Body of pancreas (tissue), 4 donors: ENCODE measurements around the gene TIGD2. TPM values are rescaled to one million over a fixed set of nuclear protein-coding genes. Genes with fewer than 3 reads are reported as not detected.
A peak's percentile ranks its signal among the peaks of the same experiment; 100 is the strongest.

Experiments used
- ATAC-seq: fragments of 150-250 bp; one replicate; pipeline ENCODE4 v1.9.1; 2016
- DNase-seq, 4 donors: peaks; one replicate each; pipeline ENCODE4 v3.0.0-alpha.2; 2019
- H3K27ac ChIP-seq, 4 donors: fragments of 200-600 bp; sonication (generic); 1 replicate in 3 of 4; 2 replicates in 1 of 4; pipeline versions ENCODE4 v1.5.1 to v1.6.1; 2016 to 2019; ENCODE audit warnings: mild to moderate bottlenecking in 1 of 4, mixed read lengths in 1 of 4, moderate library complexity in 1 of 4
- H3K27me3 ChIP-seq, 2 donors: fragments of 200-600 bp; sonication (generic); one replicate each; pipeline ENCODE4 v1.6.0; 2016; ENCODE audit warnings: mild to moderate bottlenecking in 1 of 2
- H3K36me3 ChIP-seq, 2 donors: fragments of 200-600 bp; sonication (generic); replicated peaks in 1 of 2; 2 replicates each; pipeline ENCODE4 v1.5.1; 2016; ENCODE audit warnings: low read depth in 2 of 2; ENCODE audit not compliant: insufficient read depth in 1 of 2
- H3K4me1 ChIP-seq: fragments of 200-600 bp; sonication (generic); one replicate; pipeline ENCODE4 v1.6.0; 2016
- H3K4me3 ChIP-seq, 2 donors: fragments of 200-600 bp; sonication (generic); 1 replicate in 1 of 2; 2 replicates in 1 of 2; pipeline ENCODE4 v1.5.1; 2016 to 2019
- H3K9me3 ChIP-seq, 3 donors: fragments of 200-600 bp; sonication (generic); 1 replicate in 2 of 3; 2 replicates in 1 of 3; pipeline ENCODE4 v1.5.1; 2016
- POLR2A ChIP-seq, 3 donors: fragments of 450-650 bp; IDR thresholded peaks; one replicate each; pipeline ENCODE4 v1.6.1; 2016; ENCODE audit warnings: antibody characterized with exemption in 3 of 3, mild to moderate bottlenecking in 2 of 3
- WGBS, 2 donors: methylation state at CpG; one replicate each; pipeline ENCODE4 v1.1.5; 2017; 5-methylcytosine and 5-hydroxymethylcytosine counted together
- intact Hi-C: fragments of 100-400 bp; cut with DNase I; formaldehyde crosslinking; loops from one replicate; pipeline ENCODE4 v1.15.1; 2023
- total RNA-seq, 2 donors: library from RNA; depleted of rRNA; stranded (reverse); fragments of >200 nt; gene quantifications; one replicate each; pipeline ENCODE4 v1.1.0, GENCODE V29; 2016
- TF ChIP-seq, protein P1 (sequence below), 7 experiments: fragments of 450-650 bp in 4 of 7; fragments of 200-600 bp in 3 of 7; sonication (generic) in 3 of 7; IDR thresholded peaks; one replicate each; pipeline ENCODE4 v1.5.1; 2016 to 2019; ENCODE audit warnings: antibody characterized with exemption in 7 of 7

Gene TIGD2
- total RNA-seq, 2 donors from 2014 or later, result 0.99 to 3.6 TPM

DNA sequence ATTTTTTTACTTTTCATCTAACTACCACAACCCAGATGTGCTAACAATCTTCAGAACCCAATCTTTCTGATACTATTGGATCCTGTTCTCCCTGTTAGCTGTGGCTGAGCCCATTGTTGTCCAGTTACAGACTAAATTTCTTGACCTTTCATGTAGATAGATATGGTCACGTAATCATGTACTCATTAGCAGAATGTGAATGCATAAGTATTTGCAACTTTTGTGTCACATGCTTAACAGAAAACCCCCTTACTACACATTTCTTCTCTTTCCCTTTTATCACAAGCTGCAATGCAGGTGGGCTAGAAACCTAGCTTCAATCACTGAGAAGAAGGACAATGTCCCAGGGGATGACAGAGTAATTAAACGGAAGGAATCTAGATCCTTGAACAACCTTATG is 41.3 kb upstream of the TIGD2 start:
- H3K27ac ChIP-seq, result no peak overlapping the region
- DNase-seq, result no peak
- TF ChIP-seq, protein P1, sequence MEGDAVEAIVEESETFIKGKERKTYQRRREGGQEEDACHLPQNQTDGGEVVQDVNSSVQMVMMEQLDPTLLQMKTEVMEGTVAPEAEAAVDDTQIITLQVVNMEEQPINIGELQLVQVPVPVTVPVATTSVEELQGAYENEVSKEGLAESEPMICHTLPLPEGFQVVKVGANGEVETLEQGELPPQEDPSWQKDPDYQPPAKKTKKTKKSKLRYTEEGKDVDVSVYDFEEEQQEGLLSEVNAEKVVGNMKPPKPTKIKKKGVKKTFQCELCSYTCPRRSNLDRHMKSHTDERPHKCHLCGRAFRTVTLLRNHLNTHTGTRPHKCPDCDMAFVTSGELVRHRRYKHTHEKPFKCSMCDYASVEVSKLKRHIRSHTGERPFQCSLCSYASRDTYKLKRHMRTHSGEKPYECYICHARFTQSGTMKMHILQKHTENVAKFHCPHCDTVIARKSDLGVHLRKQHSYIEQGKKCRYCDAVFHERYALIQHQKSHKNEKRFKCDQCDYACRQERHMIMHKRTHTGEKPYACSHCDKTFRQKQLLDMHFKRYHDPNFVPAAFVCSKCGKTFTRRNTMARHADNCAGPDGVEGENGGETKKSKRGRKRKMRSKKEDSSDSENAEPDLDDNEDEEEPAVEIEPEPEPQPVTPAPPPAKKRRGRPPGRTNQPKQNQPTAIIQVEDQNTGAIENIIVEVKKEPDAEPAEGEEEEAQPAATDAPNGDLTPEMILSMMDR (IDR thresholded peaks at IDR 0.05), result no peak
- TF ChIP-seq POLR2A (IDR thresholded peaks at IDR 0.05), result no peak
- no peaks in the 10 kb centered on the region for H3K27me3 ChIP-seq
- intact Hi-C loops, result no loop called here
- 82 to 90% methylated on average over 2 of the region's 2 CpGs for WGBS, 2 donors
- H3K4me1 ChIP-seq, result peaks cover 20% of the 10 kb centered on the region
- no peaks in the 10 kb centered on the region for H3K9me3 ChIP-seq
- no peak for ATAC-seq
- H3K36me3 ChIP-seq, result no peaks in the 10 kb centered on the region
- H3K4me3 ChIP-seq, result no peak overlapping the region

DNA sequence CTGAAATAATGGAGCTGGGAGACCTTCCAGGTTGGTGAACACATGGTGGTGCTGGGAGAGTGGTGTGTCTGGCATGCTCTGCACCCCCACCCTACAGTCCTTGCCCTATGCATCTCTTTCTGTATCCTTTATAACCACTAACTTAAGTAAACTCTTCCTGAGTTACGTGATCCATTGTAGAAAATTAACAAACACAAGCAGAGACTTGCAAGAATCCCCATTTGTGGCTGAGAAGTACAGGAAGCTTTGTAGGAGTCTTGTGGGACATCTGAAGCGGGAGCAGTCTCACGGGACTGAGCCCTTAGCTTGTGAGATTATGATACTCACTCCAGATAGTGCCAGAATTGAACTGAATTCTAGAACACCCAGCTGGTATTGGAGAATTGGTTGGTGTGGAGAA is 40.0 kb upstream of the TIGD2 start:
- Histone ChIP-seq H3K4me1 (peaks cover 20% of the 10 kb centered on the region), H3K27me3 (no peaks in the 10 kb centered on the region), H3K4me3 (no peak overlapping the region), H3K9me3 (no peaks in the 10 kb centered on the region), H3K36me3 (no peaks in the 10 kb centered on the region), H3K27ac (no peak overlapping the region)
- DNase-seq (no peak), ATAC-seq (no peak)
- TF ChIP-seq, protein P1 (IDR thresholded peaks at IDR 0.05), result no peak
- TF ChIP-seq POLR2A (IDR thresholded peaks at IDR 0.05), result no peak
- WGBS, 2 donors, result 90 to 95% methylated on average over 3 of the region's 3 CpGs
- intact Hi-C loops, result no loop called here

DNA sequence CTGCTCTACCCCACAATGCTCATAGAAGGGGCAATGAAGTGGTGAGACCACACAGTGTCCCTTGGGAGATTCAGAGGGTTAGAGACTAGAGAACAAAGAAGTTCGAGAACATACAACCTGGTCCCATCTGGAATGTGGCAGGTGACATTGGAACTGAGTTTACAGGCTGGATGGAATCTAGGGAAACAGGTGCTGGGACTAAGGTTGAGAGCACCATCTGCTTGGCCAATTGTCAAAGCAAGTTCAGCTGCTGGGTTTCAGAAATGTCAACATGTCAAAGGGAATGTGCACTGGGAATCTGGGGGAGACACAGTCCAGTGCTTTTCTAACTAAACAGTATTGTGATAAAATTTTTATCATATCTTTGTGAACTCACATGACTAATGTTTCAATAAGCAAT is 38.4 kb upstream of the TIGD2 start:
- DNase-seq, result peak; percentile 31 to 61 (median 52)
- 42 to 64% methylated on average over 1 of the region's 1 CpG for WGBS, 2 donors
- ATAC-seq, result no peak

DNA sequence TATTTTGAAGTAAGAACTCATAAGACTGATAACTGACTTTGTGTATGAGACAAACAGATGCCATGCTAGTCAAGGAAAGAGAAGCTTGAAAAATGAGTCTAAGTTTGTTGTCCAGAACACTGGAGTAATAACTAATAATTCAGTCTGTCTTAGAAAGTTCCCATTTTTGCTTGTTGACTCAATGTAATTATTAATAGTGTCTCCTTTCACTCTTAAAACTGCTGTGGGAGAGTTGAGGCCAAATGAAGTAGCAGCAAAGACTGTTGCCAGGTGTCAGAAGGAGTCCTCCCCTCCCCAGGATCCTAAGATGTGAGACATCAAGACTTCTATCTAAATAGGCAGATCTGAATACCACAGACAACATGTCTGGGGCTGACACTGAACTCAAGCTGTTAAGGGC is 33.6 kb upstream of the TIGD2 start:
- Histone ChIP-seq H3K9me3 (no peaks in the 10 kb centered on the region), H3K27ac (no peak overlapping the region), H3K4me3 (no peak overlapping the region), H3K36me3 (no peaks in the 10 kb centered on the region), H3K4me1 (peaks cover 17% of the 10 kb centered on the region), H3K27me3 (no peaks in the 10 kb centered on the region)
- no peak for TF ChIP-seq POLR2A (IDR thresholded peaks at IDR 0.05)
- TF ChIP-seq, protein P1 (IDR thresholded peaks at IDR 0.05), result no peak
- intact Hi-C loops, result no loop called here
- no peak for DNase-seq
- no peak for ATAC-seq

More for the DNA sequence above, 38.4 kb upstream of the TIGD2 start:
- intact Hi-C loops, result no loop called here
- H3K4me1 ChIP-seq, result peaks cover 20% of the 10 kb centered on the region
- no peaks in the 10 kb centered on the region for H3K36me3 ChIP-seq
- H3K27me3 ChIP-seq, result no peaks in the 10 kb centered on the region
- no peak overlapping the region for H3K4me3 ChIP-seq
- TF ChIP-seq POLR2A (IDR thresholded peaks at IDR 0.05), result no peak
- H3K27ac ChIP-seq, result peak overlapping the region in 2 of 4 donors; percentile 4 to 23
- no peaks in the 10 kb centered on the region for H3K9me3 ChIP-seq

DNA sequence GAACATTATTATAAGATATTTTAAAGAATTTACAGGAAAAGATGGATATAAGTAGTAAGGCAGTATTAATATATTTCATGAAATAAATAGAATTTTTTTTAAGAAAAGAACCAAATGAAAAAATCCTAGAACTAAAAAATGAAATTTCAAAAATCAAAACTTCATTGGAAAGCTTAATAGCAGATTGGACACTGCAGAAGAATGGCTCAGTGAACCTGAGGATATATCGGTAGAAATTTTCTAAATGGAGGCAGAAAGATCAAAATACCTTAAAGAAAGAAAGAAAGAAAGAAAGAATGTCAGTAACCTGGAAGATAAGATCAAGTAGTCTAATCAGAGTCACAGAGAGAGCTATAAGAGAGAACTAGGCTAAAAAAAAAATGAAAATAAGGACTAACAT is 33.0 kb upstream of the TIGD2 start:
- WGBS, 2 donors, result 89 to 91% methylated on average over 1 of the region's 1 CpG
- TF ChIP-seq, protein P1 (IDR thresholded peaks at IDR 0.05), result no peak
- TF ChIP-seq POLR2A (IDR thresholded peaks at IDR 0.05), result no peak
- intact Hi-C loops, result no loop called here

More for the DNA sequence above, 33.0 kb upstream of the TIGD2 start:
- Histone ChIP-seq H3K27me3 (no peaks in the 10 kb centered on the region), H3K27ac (no peak overlapping the region), H3K4me3 (no peak overlapping the region), H3K36me3 (no peaks in the 10 kb centered on the region), H3K9me3 (no peaks in the 10 kb centered on the region), H3K4me1 (peaks cover 12% of the 10 kb centered on the region)
- no peak for DNase-seq
- no peak for ATAC-seq
